GM12878 (cell line): ENCODE measurements around the gene CHST8. TPM values are rescaled to one million over a fixed set of nuclear protein-coding genes. Genes with fewer than 3 reads are reported as not detected.

Source experiments
- ATAC-seq: fragments of 200-7000 bp; cut with Tn5 transposase; 3 replicates; pipeline ENCODE4 v1.9.1; 2020; ENCODE audit warnings: mild to moderate bottlenecking, moderate library complexity
- BruUV-seq: library from RNA; stranded (reverse); fragments of 400-500 nt; replicated peaks from 2 replicates; lab custom pipeline; 2021; lab: Mats Ljungman, UMichigan
- CTCF ChIA-PET: fragments of 300-600 bp; sonication (Branson Sonifier 250); formaldehyde crosslinking; extraction: SDS; loops from one replicate; lab custom pipeline; 2021; ENCODE audit warnings: inconsistent platforms; lab: Yijun Ruan, JAX
- POLR2A ChIA-PET: fragments of 350-600 bp; formaldehyde crosslinking; extraction: SDS; loops from one replicate; lab custom pipeline; 2021; ENCODE audit warnings: inconsistent platforms; lab: Charles Lee
- RAD21 ChIA-PET: fragments of 300-600 bp; sonication (Branson Sonifier 250); formaldehyde crosslinking; loops from one replicate; lab custom pipeline; 2023; ENCODE audit warnings: antibody characterized with exemption; ENCODE audit not compliant: unreplicated experiment; lab: Charles Lee
- SMC1A ChIA-PET: fragments of 300-600 bp; sonication (Branson Sonifier 250); formaldehyde crosslinking; loops from one replicate; lab custom pipeline; 2023; ENCODE audit not compliant: unreplicated experiment, uncharacterized antibody; lab: Charles Lee
- DNase-seq: peaks from one replicate; pipeline ENCODE4 v3.0.0-alpha.2; 2011; ENCODE audit warnings: low read depth, low spot score
- FAIRE-seq: peaks from 3 replicates; lab custom pipeline; 2011; peaks lifted over from hg19 to GRCh38; lab: Jason Lieb, UNC
- H2AFZ ChIP-seq: 2 replicates; pipeline ENCODE4 v1.6.0; 2011; ENCODE audit warnings: low read depth, low read length, control low read depth; ENCODE audit not compliant: control insufficient read depth
- H3K27ac ChIP-seq: 2 replicates; pipeline ENCODE4 v1.5.1; 2011; ENCODE audit warnings: control low read depth; ENCODE audit not compliant: control insufficient read depth, insufficient read depth
- H3K27me3 ChIP-seq, 2 experiments: replicated peaks in 1 of 2; 2 replicates each; pipeline versions ENCODE4 v1.6.0 to v1.6.1; 2011; ENCODE audit warnings: low read length in 1 of 2; ENCODE audit not compliant: control insufficient read depth in 2 of 2, insufficient read depth in 2 of 2
- H3K36me3 ChIP-seq, 2 experiments: 2 replicates each; pipeline ENCODE4 v1.5.1; 2011; ENCODE audit warnings: low read length in 1 of 2; ENCODE audit not compliant: control insufficient read depth in 2 of 2, insufficient read depth in 2 of 2
- H3K4me1 ChIP-seq: 2 replicates; pipeline ENCODE4 v1.6.1; 2011; ENCODE audit warnings: mild to moderate bottlenecking, low read length, moderate library complexity, mixed read lengths; ENCODE audit not compliant: control insufficient read depth, insufficient read depth
- H3K4me2 ChIP-seq: 2 replicates; pipeline ENCODE4 v1.6.0; 2011; ENCODE audit warnings: control low read depth; ENCODE audit not compliant: control insufficient read depth, insufficient read depth
- H3K4me3 ChIP-seq: fragments of 200-600 bp; sonication (generic); 2 replicates; pipeline ENCODE4 v1.5.1; 2016
- H3K79me2 ChIP-seq: 2 replicates; pipeline ENCODE4 v1.6.0; 2011; ENCODE audit warnings: low read length; ENCODE audit not compliant: control insufficient read depth, insufficient read depth
- H3K9ac ChIP-seq: 2 replicates; pipeline ENCODE4 v1.8.0; 2011; ENCODE audit warnings: low read length, control low read depth, mixed read lengths; ENCODE audit not compliant: control insufficient read depth, insufficient read depth
- H3K9me3 ChIP-seq: replicated peaks from 3 replicates; pipeline ENCODE4 v1.5.1; 2011; ENCODE audit warnings: mild to moderate bottlenecking, low read length; ENCODE audit not compliant: control insufficient read depth, insufficient read depth
- H4K20me1 ChIP-seq: 2 replicates; pipeline ENCODE4 v1.6.0; 2011; ENCODE audit not compliant: control insufficient read depth, insufficient read depth
- ATF2 ChIP-seq: IDR thresholded peaks from 2 replicates; pipeline ENCODE4 v1.6.1; 2012; ENCODE audit warnings: low read length, inconsistent platforms
- CHD2 ChIP-seq: IDR thresholded peaks from 2 replicates; pipeline ENCODE4 v1.6.1; 2011; ENCODE audit warnings: low read depth, low read length, improper control_type of control experiment, borderline replicate concordance
- E4F1 ChIP-seq: fragments of 450-650 bp; IDR thresholded peaks from 2 replicates; pipeline ENCODE4 v1.6.1; 2018; ENCODE audit warnings: borderline replicate concordance, mild to moderate bottlenecking; ENCODE audit not compliant: partially characterized antibody
- HDGF ChIP-seq: fragments of 450-650 bp; IDR thresholded peaks from 2 replicates; pipeline ENCODE4 v1.6.1; 2016; ENCODE audit warnings: antibody characterized with exemption
- MAX ChIP-seq: IDR thresholded peaks from 2 replicates; pipeline ENCODE4 v1.6.1; 2012; ENCODE audit warnings: low read depth, low read length, improper control_type of control experiment
- PAX8 ChIP-seq: fragments of 450-650 bp; IDR thresholded peaks from 2 replicates; pipeline ENCODE4 v1.6.1; 2017; ENCODE audit warnings: mild to moderate bottlenecking, moderate library complexity
- RELA ChIP-seq: fragments of 450-650 bp; IDR thresholded peaks from 2 replicates; pipeline ENCODE4 v1.8.0; 2014; ENCODE audit warnings: borderline replicate concordance; ENCODE audit not compliant: partially characterized antibody
- RUNX3 ChIP-seq: IDR thresholded peaks from 2 replicates; pipeline ENCODE4 v1.6.1; 2012; ENCODE audit warnings: low read length, inconsistent platforms
- STAT1 ChIP-seq: fragments of 450-650 bp; conservative IDR thresholded peaks from 2 replicates; pipeline ENCODE4 v1.6.1; 2014; ENCODE audit warnings: antibody characterized with exemption, mild to moderate bottlenecking
- TCF12 ChIP-seq: IDR thresholded peaks from 2 replicates; pipeline ENCODE4 v1.6.1; 2011; ENCODE audit warnings: low read depth, mild to moderate bottlenecking, low read length
- ZBTB11 ChIP-seq: fragments of 450-650 bp; formaldehyde crosslinking; IDR thresholded peaks from 2 replicates; pipeline ENCODE4 v1.5.0; 2022; ENCODE audit warnings: mild to moderate bottlenecking, missing genetic modification characterization
- ZNF622 ChIP-seq: fragments of 450-650 bp; IDR thresholded peaks from 2 replicates; pipeline ENCODE4 v1.6.1; 2017; ENCODE audit warnings: mild to moderate bottlenecking, inconsistent platforms
- WGBS: methylation state at CpG from one replicate; pipeline ENCODE4 v1.1.6; 2016; ENCODE audit warnings: low lambda C conversion rate; ENCODE audit not compliant: insufficient replicate concordance, insufficient coverage; ENCODE audit errors: missing lambda C conversion rate; 5-methylcytosine and 5-hydroxymethylcytosine counted together
- in situ Hi-C: fragments of 300-500 bp; cut with MboI; formaldehyde crosslinking; loops from 9 replicates; pipeline ENCODE4 v1.14.3; 2018; ENCODE audit warnings: mixed read lengths
- intact Hi-C: fragments of 100-400 bp; cut with micrococcal nuclease; formaldehyde crosslinking; loops from one replicate; pipeline ENCODE4 v1.14.2; 2022; ENCODE audit not compliant: unreplicated experiment
- polyA plus RNA-seq, 11 experiments: library from polyadenylated mRNA; depleted of rRNA in 4 of 11; unstranded in 6 of 11; stranded (reverse) in 5 of 11; fragments of >200 nt; fragmentation: Nextera tagmentation in 4 of 11; fragmentation: Illumina TruSeq in 1 of 11; extraction: Ambion mirVana in 4 of 11; extraction: Trizol in 1 of 11; gene quantifications; 1 replicate in 1 of 11; 2 replicates in 10 of 11; pipeline versions ENCODE4 v1.2.1 to v1.2.3, GENCODE V29; 2011 to 2016; ENCODE audit warnings: inconsistent platforms in 2 of 11, missing spikeins in 2 of 11, low read depth in 1 of 11
- total RNA-seq, 4 experiments: library from RNA; depleted of rRNA in 3 of 4; stranded (reverse); fragments of >200 nt in 3 of 4; fragmentation: Illumina TruSeq in 1 of 4; extraction: Trizol in 1 of 4; gene quantifications; 2 replicates each; pipeline versions ENCODE4 v1.2.1 to v1.2.3, GENCODE V29; 2013 to 2021

Gene CHST8
- total and polyA plus RNA-seq, 10 of the 15 experiments (the other 5 are each of a cell fraction or from before 2014, with no cell fraction given) = 0.06 TPM; not detected in 9

GRCh38 chr19:33702606-33703437 is 81.1 kb downstream of the CHST8 start:
- H3K4me3 ChIP-seq = no peak overlapping the region
- no peak overlapping the region for H3K27ac ChIP-seq
- no peaks in the 10 kb centered on the region for H3K9me3 ChIP-seq
- no TSS peak for BruUV-seq
- ChIA-PET CTCF (no interaction called here), RAD21 (no interaction called here), SMC1A (no interaction called here), POLR2A (no interaction called here)
- TF ChIP-seq STAT1 = no peak
- TF ChIP-seq PAX8 = no peak
- TF ChIP-seq ATF2 = no peak
- TF ChIP-seq ZBTB11 (CRISPR knock-in tag) = no peak
- no peak for TF ChIP-seq MAX
- TF ChIP-seq RELA = no peak
- no peak for TF ChIP-seq E4F1
- TF ChIP-seq TCF12 = no peak
- no peak for TF ChIP-seq CHD2
- no peak for TF ChIP-seq RUNX3
- TF ChIP-seq HDGF = no peak
- no peak for TF ChIP-seq ZNF622
- in situ Hi-C loops = no loop called here
- DNase-seq (no peak), FAIRE-seq (no peak), ATAC-seq (no peak)
- no peak overlapping the region for H3K9ac ChIP-seq
- H3K4me2 ChIP-seq = no peak overlapping the region
- no peaks in the 10 kb centered on the region for H3K4me1 ChIP-seq
- WGBS = 17% methylated on average over 21 of the region's 21 CpGs
- H2AFZ ChIP-seq = no peak overlapping the region
- H3K27me3 ChIP-seq = no peaks in the 10 kb centered on the region; a peak in 1 of 4 replicates
- H4K20me1 ChIP-seq = no peaks in the 10 kb centered on the region
- no peaks in the 10 kb centered on the region for H3K36me3 ChIP-seq
- H3K79me2 ChIP-seq = no peaks in the 10 kb centered on the region
- intact Hi-C loops = no loop called here
